ENCODE results near the gene IER3. TPM values are rescaled to one million over a fixed set of nuclear protein-coding genes. Genes with fewer than 3 reads are reported as not detected.

The IER3 gene
- total and polyA plus RNA-seq, 2 of the 13 experiments (the other 11 are each of a cell fraction or from before 2014, with no cell fraction given): 51.1 to 131 TPM

- TF ChIP-seq, protein P1, sequence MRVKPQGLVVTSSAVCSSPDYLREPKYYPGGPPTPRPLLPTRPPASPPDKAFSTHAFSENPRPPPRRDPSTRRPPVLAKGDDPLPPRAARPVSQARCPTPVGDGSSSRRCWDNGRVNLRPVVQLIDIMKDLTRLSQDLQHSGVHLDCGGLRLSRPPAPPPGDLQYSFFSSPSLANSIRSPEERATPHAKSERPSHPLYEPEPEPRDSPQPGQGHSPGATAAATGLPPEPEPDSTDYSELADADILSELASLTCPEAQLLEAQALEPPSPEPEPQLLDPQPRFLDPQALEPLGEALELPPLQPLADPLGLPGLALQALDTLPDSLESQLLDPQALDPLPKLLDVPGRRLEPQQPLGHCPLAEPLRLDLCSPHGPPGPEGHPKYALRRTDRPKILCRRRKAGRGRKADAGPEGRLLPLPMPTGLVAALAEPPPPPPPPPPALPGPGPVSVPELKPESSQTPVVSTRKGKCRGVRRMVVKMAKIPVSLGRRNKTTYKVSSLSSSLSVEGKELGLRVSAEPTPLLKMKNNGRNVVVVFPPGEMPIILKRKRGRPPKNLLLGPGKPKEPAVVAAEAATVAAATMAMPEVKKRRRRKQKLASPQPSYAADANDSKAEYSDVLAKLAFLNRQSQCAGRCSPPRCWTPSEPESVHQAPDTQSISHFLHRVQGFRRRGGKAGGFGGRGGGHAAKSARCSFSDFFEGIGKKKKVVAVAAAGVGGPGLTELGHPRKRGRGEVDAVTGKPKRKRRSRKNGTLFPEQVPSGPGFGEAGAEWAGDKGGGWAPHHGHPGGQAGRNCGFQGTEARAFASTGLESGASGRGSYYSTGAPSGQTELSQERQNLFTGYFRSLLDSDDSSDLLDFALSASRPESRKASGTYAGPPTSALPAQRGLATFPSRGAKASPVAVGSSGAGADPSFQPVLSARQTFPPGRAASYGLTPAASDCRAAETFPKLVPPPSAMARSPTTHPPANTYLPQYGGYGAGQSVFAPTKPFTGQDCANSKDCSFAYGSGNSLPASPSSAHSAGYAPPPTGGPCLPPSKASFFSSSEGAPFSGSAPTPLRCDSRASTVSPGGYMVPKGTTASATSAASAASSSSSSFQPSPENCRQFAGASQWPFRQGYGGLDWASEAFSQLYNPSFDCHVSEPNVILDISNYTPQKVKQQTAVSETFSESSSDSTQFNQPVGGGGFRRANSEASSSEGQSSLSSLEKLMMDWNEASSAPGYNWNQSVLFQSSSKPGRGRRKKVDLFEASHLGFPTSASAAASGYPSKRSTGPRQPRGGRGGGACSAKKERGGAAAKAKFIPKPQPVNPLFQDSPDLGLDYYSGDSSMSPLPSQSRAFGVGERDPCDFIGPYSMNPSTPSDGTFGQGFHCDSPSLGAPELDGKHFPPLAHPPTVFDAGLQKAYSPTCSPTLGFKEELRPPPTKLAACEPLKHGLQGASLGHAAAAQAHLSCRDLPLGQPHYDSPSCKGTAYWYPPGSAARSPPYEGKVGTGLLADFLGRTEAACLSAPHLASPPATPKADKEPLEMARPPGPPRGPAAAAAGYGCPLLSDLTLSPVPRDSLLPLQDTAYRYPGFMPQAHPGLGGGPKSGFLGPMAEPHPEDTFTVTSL (CRISPR knock-in tag; IDR thresholded peaks at IDR 0.05; ENCODE audit: borderline replicate concordance): peak; percentile 59; the same call in 1 of the 2 replicates
- TF ChIP-seq ZNF276 (CRISPR knock-in tag; IDR thresholded peaks at IDR 0.05; ENCODE audit: low read depth) (peak; percentile 86), ATF7-NPFF (CRISPR knock-in tag; IDR thresholded peaks at IDR 0.05; ENCODE audit: low read depth) (peak; percentile 89; the same call in 1 of the 2 replicates), ZNF652 (CRISPR knock-in tag; IDR thresholded peaks at IDR 0.05; ENCODE audit: borderline replicate concordance, low read depth) (peak; percentile 46), FOXK2 (IDR thresholded peaks at IDR 0.05) (no peak), POGZ (CRISPR knock-in tag; IDR thresholded peaks at IDR 0.05) (peak; percentile 88), MZF1 (CRISPR knock-in tag; IDR thresholded peaks at IDR 0.05; ENCODE audit: borderline replicate concordance) (peak; percentile 81; the same call in 1 of the 2 replicates), ZSCAN5A (CRISPR knock-in tag; IDR thresholded peaks at IDR 0.05; ENCODE audit: borderline replicate concordance) (peak; percentile 67; the same call in 1 of the 2 replicates), ZNF225 (CRISPR knock-in tag; IDR thresholded peaks at IDR 0.05) (peak; percentile 49; the same call in 1 of the 2 replicates), CENPX (CRISPR knock-in tag; IDR thresholded peaks at IDR 0.05) (no peak), NFE2L1 (CRISPR knock-in tag; IDR thresholded peaks at IDR 0.05; ENCODE audit: borderline replicate concordance) (no peak), ISL2 (CRISPR knock-in tag; IDR thresholded peaks at IDR 0.05) (peak; percentile 57), ZNF768 (CRISPR knock-in tag; IDR thresholded peaks at IDR 0.05) (peak; percentile 51), ZNF572 (CRISPR knock-in tag; IDR thresholded peaks at IDR 0.05) (no peak; the same call in 1 of the 2 replicates), SAP130 (CRISPR knock-in tag; IDR thresholded peaks at IDR 0.05; ENCODE audit: low read depth) (peak; percentile 83), ASH2L (IDR thresholded peaks at IDR 0.05; ENCODE audit: insufficient read length, low read depth, low read length) (peak; percentile 88)
- TF ChIP-seq, protein P2, sequence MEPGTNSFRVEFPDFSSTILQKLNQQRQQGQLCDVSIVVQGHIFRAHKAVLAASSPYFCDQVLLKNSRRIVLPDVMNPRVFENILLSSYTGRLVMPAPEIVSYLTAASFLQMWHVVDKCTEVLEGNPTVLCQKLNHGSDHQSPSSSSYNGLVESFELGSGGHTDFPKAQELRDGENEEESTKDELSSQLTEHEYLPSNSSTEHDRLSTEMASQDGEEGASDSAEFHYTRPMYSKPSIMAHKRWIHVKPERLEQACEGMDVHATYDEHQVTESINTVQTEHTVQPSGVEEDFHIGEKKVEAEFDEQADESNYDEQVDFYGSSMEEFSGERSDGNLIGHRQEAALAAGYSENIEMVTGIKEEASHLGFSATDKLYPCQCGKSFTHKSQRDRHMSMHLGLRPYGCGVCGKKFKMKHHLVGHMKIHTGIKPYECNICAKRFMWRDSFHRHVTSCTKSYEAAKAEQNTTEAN (CRISPR knock-in tag; conservative IDR thresholded peaks at IDR 0.05): no peak
- TF ChIP-seq, protein P3, sequence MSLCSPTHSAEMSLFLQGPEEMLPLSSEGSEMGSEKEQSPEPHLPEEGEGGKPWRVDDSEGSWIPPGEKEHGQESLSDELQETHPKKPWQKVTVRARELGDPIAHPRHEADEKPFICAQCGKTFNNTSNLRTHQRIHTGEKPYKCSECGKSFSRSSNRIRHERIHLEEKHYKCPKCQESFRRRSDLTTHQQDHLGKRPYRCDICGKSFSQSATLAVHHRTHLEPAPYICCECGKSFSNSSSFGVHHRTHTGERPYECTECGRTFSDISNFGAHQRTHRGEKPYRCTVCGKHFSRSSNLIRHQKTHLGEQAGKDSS (CRISPR knock-in tag; IDR thresholded peaks at IDR 0.05; ENCODE audit: borderline replicate concordance, low read depth): peak; percentile 90
These were observed 1.8 kb downstream of the IER3 start, which contains the start of gene FLOT1 (continued) for GRCh38 chr6:30742316-30743098.
